HG03060 (cell line): ENCODE data around the gene C2CD5.
"Not testable (repeated sequence)": the region's sequence is repeated elsewhere in the genome, so short reads cannot be mapped to it uniquely, and the experiment has no call there.

ENCODE experiments used
- ATAC-seq: cut with Tn5 transposase; IDR thresholded peaks from one replicate; pipeline ENCODE4 v1.9.1; 2021; ENCODE audit warnings: low read depth, moderate number of reproducible peaks; ENCODE audit not compliant: unreplicated experiment

The C2CD5 gene, protein sequence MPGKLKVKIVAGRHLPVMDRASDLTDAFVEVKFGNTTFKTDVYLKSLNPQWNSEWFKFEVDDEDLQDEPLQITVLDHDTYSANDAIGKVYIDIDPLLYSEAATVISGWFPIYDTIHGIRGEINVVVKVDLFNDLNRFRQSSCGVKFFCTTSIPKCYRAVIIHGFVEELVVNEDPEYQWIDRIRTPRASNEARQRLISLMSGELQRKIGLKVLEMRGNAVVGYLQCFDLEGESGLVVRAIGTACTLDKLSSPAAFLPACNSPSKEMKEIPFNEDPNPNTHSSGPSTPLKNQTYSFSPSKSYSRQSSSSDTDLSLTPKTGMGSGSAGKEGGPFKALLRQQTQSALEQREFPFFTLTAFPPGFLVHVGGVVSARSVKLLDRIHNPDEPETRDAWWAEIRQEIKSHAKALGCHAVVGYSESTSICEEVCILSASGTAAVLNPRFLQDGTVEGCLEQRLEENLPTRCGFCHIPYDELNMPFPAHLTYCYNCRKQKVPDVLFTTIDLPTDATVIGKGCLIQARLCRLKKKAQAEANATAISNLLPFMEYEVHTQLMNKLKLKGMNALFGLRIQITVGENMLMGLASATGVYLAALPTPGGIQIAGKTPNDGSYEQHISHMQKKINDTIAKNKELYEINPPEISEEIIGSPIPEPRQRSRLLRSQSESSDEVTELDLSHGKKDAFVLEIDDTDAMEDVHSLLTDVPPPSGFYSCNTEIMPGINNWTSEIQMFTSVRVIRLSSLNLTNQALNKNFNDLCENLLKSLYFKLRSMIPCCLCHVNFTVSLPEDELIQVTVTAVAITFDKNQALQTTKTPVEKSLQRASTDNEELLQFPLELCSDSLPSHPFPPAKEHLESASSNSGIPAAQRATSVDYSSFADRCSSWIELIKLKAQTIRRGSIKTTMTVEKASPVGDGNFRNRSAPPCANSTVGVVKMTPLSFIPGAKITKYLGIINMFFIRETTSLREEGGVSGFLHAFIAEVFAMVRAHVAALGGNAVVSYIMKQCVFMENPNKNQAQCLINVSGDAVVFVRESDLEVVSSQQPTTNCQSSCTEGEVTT

GRCh38 chr12:22544038-22544979 lies at the start of gene C2CD5:
C2CD5 (minus strand) TSS chr12:22544542; CDS start chr12:22544150, 392 bp downstream.
- peak; percentile 82 for ATAC-seq

- ATAC-seq = no peak
Observed at GRCh38 chr12:22593864-22594263, 49.5 kb upstream of the C2CD5 start.

GRCh38 chr12:22588817-22589216 lies 44.5 kb upstream of the C2CD5 start:
- no peak for ATAC-seq

DNA sequence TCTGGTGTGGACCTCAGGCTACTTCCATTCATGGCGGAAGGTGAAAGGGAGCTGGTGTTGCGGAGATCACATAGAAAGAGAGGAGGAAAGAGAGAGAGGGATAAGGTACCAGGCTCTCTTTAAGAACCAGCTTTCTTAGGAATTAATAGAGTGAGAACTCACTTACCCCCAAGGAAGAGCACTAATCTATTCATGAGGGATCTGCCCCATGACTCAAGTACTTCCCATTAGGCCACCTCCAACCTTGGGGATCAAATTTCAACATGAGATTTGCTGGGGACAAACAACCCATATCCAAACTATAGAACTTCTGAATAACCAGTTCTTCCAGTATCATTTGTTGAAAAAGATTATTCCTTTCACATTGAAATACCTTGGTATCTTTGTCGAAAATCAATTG lies 34.0 kb upstream of the C2CD5 start:
- no peak for ATAC-seq

DNA sequence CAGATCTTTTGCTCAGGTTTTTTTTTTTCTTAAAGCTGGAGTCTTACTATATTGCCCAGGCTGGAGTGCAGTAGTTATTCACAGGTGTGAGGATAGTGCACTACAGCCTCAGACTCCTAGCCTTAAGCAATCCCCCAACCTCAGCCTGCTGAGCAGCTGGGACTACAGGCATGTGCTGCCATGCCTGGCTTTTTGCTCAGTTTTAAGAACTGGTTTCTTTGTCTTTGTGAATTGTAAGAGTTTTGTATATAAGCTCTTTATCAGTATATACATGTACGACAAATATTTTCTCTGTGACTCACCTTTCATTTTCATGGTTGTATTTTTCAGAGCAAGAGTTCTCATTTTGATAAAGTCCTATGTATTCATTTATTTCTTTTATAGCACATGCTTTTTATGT lies 33.3 kb upstream of the C2CD5 start:
- ATAC-seq = no peak

DNA sequence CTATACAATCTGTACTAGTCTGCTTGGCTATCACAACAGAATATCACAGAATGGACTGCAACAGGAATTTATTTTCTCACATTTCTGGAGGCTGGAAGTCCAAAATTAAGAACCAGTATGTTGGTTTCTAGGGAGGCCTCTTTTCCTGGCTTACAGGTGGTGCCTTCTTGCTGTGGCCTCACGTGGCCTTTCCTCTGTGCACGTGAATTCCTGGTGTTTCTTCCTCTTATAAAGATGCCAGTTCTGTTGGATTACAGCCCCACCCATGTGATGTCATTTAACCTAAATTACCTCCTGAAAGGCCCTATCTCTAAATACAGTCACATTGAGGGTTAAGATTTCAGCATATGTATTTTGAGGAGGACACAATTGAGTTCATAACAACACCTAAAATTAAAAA lies 32.1 kb upstream of the C2CD5 start:
- ATAC-seq = no peak

- ATAC-seq = no peak
Observed at GRCh38 chr12:22576065-22576464, 31.7 kb upstream of the C2CD5 start.

GRCh38 chr12:22574921-22575320 lies 30.6 kb upstream of the C2CD5 start:
- no peak for ATAC-seq

GRCh38 chr12:22573181-22573580 lies 28.8 kb upstream of the C2CD5 start:
- ATAC-seq = no peak

DNA sequence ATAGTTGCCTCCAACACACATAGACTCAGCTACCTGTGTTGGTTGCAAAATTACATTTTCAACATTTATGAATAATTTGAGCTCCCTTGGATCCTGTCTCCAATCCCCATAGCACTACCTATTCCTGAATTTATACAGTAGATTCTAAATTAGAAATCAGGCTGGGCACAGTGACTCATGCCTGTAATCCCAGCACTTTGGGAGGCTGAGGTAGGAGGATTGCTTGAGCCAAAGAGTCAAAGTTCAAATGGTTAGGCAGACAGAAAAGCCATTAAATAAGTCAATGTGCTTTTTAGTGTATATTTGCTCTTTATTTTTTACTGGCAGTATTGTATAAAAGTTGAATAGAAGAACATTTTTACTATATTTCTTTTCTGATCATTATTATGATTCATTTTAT lies 24.9 kb upstream of the C2CD5 start:
- no peak for ATAC-seq

- ATAC-seq = no peak
Observed at GRCh38 chr12:22562036-22563028, 18.0 kb upstream of the C2CD5 start.

DNA sequence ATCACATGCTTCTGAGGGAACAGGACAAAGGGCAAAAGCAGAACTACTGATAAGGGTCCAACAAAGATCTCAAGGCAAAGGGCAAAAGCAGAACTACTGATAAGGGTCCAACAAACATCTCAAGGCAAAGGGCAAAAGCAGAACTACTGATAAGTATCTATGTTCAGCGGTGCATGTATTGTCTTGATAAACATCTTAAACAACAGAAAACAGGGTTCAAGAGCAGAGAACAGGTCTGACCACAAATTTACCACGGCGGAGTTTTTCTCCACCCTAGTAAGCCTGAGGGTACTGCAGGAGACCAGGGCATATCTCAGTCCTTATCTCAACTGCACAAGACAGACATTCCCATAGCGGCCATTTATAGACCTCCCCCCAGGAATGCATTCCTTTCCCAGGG lies 10.4 kb upstream of the C2CD5 start:
- not testable (repeated sequence) for ATAC-seq

DNA sequence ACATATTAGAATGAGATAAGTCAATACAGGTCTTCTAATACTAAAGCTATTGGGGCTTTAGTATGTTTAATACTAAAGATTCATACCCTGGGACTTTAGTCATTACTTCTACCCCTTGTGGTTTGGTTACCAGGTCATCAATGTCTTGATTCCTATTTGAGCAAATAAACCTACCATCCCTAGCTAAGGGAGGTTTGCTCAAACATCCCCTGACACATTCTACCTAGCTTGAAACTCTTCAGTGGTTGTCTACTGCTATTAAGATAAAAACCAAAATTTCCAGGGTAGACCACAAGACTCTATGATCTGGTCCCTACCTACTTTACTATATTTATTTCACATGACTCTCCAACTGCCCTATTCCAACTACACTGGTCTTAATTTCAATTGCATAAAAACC lies 7.3 kb upstream of the C2CD5 start:
- ATAC-seq = no peak

GRCh38 chr12:22545255-22545654 lies 913 bp upstream of the C2CD5 start:
- no peak for ATAC-seq

DNA sequence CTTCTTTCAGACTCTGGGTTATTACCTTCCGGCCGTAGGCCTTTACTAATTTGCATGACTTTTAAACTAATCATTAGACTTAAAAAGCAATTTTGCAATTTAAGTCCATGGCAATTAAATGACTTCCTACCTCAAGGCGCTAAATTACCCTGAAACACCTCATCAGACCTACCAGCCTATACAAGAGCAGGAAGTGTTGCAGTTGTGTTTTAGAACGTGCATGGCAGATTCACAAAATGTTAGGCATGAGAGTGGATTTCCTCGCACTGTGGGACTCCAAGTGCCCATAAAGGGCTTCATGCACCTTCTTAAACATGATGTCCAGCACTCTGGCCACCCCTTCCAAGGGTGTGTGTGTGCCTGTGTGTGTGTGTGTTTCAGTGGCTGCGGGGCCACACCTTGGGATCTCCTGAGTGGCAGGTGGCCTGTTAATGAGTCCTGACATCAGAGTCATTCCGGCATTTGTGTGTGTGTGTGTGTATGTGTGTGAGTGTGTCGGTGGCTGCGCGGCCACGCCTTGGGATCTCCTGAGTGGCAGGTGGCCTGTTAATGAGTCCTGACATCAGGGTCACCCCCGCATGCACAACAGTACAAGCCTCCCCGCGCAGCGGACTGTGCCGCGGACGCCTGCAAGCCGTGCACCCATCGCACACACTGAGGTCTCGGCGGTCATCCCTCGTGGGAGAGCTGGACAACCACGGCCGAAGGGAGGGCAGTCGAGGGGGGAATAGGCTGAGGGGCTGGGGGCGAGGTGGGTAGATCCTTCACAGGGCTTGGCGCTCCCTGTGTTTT lies 900 bp downstream of the C2CD5 start:
- peak; percentile 24 for ATAC-seq

GRCh38 chr12:22541496-22542155 lies 2.7 kb downstream of the C2CD5 start:
- ATAC-seq = no peak

GRCh38 chr12:22539055-22539454 lies 5.3 kb downstream of the C2CD5 start:
- ATAC-seq = no peak

- ATAC-seq = no peak
Observed at GRCh38 chr12:22538311-22538710, 6.0 kb downstream of the C2CD5 start.
